Measurements from ENCODE around the gene STING1.

DNA sequence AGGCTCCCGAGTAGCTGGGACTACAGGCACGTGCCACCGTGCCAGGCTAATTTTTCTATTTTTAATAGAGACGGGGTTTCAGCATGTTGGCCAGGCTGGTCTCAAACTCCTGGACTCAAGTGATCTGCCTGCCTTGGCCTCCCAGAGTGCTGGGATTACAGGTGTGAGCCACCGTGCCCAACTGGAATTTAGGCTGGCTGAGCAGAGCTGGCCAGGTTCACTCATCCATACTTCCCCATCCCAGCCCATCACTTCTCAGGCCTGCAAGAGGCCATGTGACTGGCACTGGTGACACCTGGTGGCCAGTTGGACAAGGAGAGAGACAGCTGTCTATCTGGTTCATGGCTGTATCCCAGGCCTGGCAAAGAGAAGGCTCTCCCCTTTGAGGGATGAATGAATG, 30.9 kb upstream of the STING1 start:
- TF ChIP-seq, protein P1, sequence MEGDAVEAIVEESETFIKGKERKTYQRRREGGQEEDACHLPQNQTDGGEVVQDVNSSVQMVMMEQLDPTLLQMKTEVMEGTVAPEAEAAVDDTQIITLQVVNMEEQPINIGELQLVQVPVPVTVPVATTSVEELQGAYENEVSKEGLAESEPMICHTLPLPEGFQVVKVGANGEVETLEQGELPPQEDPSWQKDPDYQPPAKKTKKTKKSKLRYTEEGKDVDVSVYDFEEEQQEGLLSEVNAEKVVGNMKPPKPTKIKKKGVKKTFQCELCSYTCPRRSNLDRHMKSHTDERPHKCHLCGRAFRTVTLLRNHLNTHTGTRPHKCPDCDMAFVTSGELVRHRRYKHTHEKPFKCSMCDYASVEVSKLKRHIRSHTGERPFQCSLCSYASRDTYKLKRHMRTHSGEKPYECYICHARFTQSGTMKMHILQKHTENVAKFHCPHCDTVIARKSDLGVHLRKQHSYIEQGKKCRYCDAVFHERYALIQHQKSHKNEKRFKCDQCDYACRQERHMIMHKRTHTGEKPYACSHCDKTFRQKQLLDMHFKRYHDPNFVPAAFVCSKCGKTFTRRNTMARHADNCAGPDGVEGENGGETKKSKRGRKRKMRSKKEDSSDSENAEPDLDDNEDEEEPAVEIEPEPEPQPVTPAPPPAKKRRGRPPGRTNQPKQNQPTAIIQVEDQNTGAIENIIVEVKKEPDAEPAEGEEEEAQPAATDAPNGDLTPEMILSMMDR (IDR thresholded peaks at IDR 0.05), result peak in 5 of 7 experiments; percentile 44 to 84 (median 79)
- TF ChIP-seq POLR2AphosphoS5 (IDR thresholded peaks at IDR 0.05), result peak in 1 of 3 donors; percentile 77
